ENCODE data around the gene GTPBP1.

The GTPBP1 gene

DNA sequence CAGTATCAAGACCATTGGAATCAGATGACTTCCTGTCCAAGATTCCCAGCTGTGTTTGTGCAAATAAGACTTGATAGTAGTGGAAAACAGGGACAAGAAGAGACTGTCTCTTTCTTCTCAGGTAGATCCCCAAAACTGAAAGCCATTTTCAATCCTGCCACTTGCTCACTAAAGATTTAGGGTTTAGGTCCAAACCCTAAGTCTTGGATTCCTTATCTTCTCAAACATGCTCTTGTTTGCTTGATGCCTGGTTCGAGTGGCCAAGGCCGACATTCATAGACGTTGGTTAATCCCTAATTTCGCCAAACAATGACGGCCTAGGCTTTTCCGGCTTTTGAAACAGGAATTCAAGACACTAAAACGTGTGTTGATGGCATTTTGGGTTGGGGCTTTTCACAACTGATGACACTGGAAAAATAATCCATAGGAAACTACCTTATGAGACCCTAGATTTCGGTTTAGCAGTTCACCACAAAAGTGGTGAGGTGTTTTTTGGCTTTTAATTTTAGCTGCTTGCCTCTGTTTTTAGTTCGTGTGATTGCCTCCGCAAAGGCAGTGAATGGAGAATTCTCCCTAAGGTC lies 1.0 kb upstream of the GTPBP1 start:
- peak in 2 of 3 donors; percentile 25 to 57 for DNase-seq

GRCh38 chr22:38706101-38706900 lies 557 bp downstream of the GTPBP1 start:
- peak; percentile 64 to 77 (median 74) for DNase-seq

- DNase-seq = peak; percentile 65 to 72 (median 68)
Observed at GRCh38 chr22:38706901-38707195, 1.1 kb downstream of the GTPBP1 start.

- peak; percentile 33 to 57 (median 56) for DNase-seq
Observed at GRCh38 chr22:38707346-38707745, 1.6 kb downstream of the GTPBP1 start.

DNA sequence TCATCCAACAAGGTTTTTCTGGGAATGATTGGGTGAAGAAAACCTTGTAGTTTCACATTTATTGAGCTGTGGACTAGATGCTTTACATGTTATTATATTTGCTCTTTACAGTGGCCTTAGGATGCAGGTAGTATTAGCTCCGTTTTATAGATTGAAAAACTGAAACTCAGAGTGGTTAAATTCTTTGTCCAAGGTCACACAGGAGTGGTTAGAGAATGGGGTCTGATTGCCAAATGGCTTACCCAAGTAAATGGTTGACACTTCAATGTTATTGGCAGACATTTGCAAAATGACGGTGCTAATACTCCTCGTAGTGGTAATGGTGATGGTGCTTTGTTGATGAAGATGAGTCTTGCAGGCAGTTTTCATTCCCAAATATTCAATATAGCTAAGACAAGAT lies 2.2 kb downstream of the GTPBP1 start:
- no peak for DNase-seq

DNA sequence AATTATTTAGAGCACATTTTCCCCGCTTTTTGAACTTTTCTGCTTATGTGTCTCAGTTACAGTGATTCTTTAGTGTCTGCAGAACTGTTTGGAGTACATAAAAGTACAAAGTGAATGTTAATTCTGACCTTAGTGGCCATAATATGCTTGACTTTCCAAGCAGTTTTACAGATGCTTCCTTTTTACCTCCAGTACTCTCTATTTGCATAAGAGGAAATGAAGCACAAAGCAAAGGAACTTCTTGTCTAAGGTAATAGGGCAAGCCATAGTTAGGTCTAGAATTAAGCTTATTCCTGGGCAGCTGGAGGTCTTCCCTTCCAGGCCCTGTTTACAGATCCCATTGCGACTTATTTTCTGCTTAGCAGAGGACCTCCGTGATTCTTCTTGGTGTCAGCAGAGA lies 3.6 kb downstream of the GTPBP1 start:
- no peak for DNase-seq

DNA sequence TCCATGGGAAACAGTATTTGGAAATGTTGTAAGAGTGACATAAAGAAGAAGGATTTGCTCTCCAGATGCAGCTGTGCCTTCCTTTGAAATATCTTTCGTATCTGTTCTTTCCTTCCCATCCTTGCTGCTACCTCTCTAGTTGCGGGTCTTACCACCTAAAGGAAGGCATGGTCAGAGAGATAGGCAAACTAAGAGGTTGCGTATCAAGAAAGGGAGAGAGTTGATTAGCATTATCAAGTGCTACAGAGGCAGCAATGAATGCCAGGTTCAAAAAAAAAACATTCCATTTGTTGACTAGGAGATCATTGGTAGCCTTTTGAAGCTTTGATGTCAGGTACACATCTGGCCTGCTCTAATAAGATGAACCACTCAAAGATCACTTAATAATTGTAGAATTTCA lies 4.6 kb downstream of the GTPBP1 start:
- DNase-seq = no peak

GRCh38 chr22:38710866-38711265 lies 5.1 kb downstream of the GTPBP1 start:
- DNase-seq = no peak

- no peak for DNase-seq
Observed at GRCh38 chr22:38712486-38713207, 6.9 kb downstream of the GTPBP1 start.

DNA sequence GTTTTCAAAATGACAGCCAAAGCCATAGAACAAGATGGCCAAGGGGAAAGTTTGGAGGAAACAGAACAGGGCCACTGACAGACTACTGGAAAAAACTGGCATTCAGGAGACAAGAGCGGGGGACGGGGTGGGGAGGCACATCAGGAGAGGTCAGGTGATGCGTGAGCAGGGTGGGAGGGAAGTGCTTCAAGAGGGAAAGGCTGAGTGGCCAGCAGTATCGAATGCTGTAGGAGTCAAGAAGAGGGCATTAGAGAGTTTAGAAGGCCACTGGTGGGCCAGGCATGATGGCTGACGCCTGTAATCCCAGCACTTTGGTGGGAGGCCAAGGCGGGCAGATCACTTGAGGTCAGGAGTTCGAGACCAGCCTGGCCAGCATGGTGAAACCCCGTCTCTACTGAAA lies 8.2 kb downstream of the GTPBP1 start:
- no peak for DNase-seq

DNA sequence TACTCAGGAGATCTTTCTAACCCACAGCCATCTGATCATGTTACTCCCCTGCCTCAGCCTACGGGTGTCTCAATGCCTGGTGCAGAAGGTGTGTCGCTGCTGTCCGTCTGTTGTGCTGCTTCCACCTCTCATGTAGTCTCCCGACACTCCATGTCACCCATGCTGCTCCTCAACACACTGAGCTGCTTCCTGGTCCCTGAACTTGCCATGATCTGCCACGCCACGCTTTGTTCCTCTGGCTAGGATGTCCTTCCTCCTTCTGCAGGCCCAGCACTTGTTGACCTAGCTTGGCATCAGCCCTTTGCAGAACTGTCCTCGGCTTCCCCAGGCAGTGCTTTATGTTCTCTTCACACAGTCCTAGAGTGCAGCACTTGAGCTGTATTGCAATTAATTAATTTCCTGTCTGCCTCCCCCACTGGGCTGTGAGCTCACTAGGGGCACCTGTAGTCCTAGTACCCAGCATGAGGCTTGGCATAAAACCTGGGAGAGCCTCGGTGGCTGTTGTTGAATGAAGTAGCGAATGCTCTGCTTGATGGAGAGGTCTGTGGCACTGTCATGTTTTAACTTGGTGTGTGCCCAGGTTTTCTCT lies 9.5 kb downstream of the GTPBP1 start:
- peak; percentile 20 to 30 (median 25) for DNase-seq

DNA sequence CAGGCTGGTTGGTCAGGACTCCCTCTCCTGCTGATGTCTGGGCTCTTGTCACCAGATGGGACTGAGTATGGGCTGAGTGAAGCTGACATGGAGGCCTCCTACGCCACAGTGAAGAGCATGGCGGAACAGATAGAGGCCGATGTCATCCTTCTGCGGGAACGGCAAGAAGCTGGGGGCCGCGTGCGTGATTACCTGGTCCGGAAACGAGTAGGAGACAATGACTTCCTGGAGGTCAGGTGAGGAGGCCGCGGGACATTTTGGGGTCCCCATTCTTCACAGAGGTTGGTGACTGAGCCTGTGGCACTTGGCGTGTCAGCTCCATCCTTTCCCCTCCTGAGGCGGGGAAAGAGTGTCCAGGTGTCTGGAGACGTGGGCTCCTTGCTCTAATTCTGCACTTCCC lies 10.1 kb downstream of the GTPBP1 start:
- DNase-seq = no peak

DNA sequence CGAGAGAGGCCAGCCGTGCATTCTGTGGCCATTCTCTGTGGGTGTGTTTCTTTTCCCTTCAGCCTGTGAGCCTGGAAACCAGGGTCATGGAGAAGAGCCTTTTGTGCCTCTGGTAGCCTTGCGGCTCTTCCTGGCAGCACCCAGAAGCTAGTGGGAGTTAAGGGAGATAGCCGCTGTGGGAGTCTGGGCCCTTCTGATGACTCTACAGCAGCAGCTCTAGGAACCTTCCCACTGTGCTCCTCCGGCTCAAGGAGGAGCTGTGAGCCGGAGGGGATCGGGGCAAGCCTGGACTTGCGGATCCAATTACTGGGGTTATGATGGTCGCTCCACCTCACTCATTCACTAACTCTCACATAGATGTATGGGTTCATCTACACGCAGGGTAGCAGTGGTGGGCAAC lies 10.5 kb downstream of the GTPBP1 start:
- DNase-seq = no peak

GRCh38 chr22:38716826-38717225 lies 11.1 kb downstream of the GTPBP1 start:
- no peak for DNase-seq

- no peak for DNase-seq
Observed at GRCh38 chr22:38717244-38717643, 11.5 kb downstream of the GTPBP1 start.

- peak; percentile 76 to 80 (median 79) for DNase-seq
Observed at GRCh38 chr22:38718414-38718813, 12.7 kb downstream of the GTPBP1 start.

DNA sequence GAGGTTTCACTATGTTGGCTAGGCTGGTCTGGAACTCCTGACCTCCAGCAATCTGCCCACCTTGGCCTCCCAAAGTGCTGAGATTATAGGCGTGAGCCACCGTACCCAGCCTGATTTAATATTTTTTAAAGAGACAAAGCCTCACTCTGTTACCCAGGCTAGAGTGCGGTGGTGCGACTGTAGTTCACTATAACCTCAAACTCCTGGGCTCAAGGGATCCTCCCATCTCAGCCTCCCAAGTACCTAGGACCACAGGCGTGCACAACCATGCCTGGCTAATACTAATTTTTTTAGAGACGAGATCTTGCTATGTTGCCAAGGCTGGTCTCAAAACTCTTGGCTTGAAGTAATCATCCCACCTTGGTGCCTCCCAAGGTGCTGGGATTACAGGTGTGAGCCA lies 13.5 kb downstream of the GTPBP1 start:
- no peak for DNase-seq

DNA sequence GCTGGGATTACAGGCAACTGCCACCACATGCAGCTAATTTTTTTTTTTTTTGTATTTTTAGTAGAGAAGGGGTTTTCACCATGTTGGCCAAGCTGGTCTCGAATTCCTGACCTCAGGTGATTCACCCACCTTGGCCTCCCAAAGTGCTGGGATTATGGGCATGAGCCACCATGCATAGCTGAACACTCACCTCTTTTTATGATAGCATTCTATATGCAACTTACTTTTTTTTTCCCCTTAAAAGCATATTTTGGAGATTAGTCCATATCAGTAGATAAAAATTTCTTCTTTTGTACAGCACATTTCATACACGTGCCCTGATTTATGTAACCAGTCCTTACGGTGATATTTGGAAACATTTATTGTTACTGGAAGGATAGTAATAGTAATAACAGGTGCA lies 14.6 kb downstream of the GTPBP1 start:
- DNase-seq = no peak

DNA sequence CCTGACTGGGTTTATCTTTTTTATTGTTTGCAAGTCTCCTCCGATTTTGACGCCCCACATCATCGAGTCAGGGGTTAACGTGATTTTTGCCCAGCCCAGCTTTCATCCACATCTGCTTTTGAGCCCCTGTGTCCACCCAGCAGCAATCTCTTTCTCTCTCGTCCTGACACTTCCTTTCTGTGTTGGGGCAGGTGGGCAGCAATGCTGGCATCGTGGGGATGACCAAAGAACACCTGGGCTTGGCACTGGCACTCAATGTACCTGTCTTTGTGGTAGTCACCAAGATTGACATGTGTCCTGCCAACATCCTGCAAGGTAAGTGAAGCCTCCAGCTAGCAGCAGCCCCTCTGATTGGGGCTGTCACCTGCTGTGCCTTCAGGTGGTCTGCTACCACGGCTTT lies 15.8 kb downstream of the GTPBP1 start:
- no peak for DNase-seq

- DNase-seq = no peak
Observed at GRCh38 chr22:38724176-38724575, 18.4 kb downstream of the GTPBP1 start.

DNA sequence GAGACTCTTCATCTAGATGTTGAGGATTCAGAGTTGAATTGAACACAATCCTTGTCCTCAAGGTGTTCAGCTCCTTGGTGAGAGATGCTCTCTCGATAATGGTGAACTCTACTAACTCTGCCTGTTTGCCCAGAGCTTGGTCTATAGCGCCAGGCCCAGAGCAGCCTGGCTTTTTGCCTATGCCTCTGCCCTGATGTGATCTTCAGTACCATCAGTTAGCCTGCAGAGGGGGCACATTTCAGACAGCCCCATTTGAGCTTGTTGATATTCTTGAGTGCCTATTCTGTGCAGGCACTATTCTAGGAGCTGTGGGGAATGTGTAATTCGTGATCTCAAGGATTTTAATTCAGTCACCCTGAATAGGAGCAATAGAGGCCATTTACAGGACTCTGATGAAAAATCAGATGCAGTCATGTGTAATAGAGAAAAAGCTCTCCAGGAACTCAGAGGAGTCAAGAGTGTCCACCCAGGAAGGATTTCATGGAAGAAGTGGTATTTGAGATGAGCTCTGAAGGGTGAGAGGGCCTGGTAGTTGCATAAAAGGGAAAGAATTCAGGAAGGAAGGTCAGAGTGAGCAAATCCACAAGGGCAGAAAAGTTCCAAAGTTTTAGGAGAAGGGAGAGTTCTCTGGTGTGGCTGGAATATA lies 19.3 kb downstream of the GTPBP1 start:
- peak; percentile 46 to 61 (median 49) for DNase-seq

GRCh38 chr22:38725900-38726655 lies 20.3 kb downstream of the GTPBP1 start:
- no peak for DNase-seq

DNA sequence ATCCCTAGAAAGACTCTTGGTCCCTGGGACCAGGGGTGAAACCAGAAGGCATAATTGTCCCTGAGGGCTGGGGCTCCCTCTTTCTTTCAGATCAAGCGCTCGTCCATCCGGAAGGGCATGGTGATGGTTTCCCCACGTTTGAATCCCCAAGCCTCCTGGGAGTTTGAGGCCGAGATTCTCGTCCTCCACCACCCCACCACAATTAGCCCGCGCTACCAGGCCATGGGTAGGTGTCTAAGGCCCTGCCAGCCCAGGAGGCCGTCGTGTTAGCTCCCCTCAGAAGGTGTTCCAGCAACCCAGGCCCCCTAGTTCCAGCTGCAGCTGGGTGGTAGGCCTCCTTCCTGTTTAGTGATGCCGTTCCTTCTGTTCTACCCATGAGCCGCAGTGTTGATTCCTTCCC lies 21.4 kb downstream of the GTPBP1 start:
- DNase-seq = no peak
